ENCODE results near the gene APOA1. TPM values are rescaled to one million over a fixed set of nuclear protein-coding genes. Genes with fewer than 3 reads are reported as not detected.

APOA1 gene
- total RNA-seq, 1 donor from 2014 or later = 0.18 TPM

GRCh38 chr11:116835042-116835772 lies 2.2 kb downstream of the APOA1 start:
- intact Hi-C loops (cut with micrococcal nuclease) = loop anchor here (5.0 kb wide), 1 partner anchor 262 kb away; the partner anchor contains the start of gene SIK3

GRCh38 chr11:116834535-116835041 lies 2.8 kb downstream of the APOA1 start:
- intact Hi-C loops (cut with micrococcal nuclease) = loop anchor here (5.0 kb wide), 1 partner anchor 263 kb away; the partner anchor contains the start of gene SIK3

GRCh38 chr11:116833816-116834534 lies 3.4 kb downstream of the APOA1 start:
- intact Hi-C loops (cut with micrococcal nuclease) = no loop called here

- intact Hi-C loops (cut with micrococcal nuclease) = no loop called here
These were observed 4.0 kb downstream of the APOA1 start for GRCh38 chr11:116833491-116833815.

GRCh38 chr11:116832350-116833290 lies 4.8 kb downstream of the APOA1 start:
- intact Hi-C loops (cut with micrococcal nuclease) = no loop called here

GRCh38 chr11:116831790-116832349 lies 5.6 kb downstream of the APOA1 start:
- intact Hi-C loops (cut with micrococcal nuclease) = no loop called here

GRCh38 chr11:116830184-116830912 lies 7.1 kb downstream of the APOA1 start:
- intact Hi-C loops (cut with micrococcal nuclease) = no loop called here

DNA sequence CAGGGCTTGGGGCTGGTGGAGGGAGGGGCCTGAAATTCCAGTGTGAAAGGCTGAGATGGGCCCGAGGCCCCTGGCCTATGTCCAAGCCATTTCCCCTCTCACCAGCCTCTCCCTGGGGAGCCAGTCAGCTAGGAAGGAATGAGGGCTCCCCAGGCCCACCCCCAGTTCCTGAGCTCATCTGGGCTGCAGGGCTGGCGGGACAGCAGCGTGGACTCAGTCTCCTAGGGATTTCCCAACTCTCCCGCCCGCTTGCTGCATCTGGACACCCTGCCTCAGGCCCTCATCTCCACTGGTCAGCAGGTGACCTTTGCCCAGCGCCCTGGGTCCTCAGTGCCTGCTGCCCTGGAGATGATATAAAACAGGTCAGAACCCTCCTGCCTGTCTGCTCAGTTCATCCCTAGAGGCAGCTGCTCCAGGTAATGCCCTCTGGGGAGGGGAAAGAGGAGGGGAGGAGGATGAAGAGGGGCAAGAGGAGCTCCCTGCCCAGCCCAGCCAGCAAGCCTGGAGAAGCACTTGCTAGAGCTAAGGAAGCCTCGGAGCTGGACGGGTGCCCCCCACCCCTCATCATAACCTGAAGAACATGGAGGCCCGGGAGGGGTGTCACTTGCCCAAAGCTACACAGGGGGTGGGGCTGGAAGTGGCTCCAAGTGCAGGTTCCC lies 7.8 kb downstream of the APOA1 start, which contains the start of gene APOC3:
TSS of gene APOC3 (plus strand) at position 383 of the 659 bp plus-strand sequence. CDS start 676 bp downstream, outside the sequence.
- intact Hi-C loops (cut with micrococcal nuclease) = no loop called here

- intact Hi-C loops (cut with micrococcal nuclease) = no loop called here
These were observed 8.5 kb downstream of the APOA1 start for GRCh38 chr11:116828632-116829524.

GRCh38 chr11:116827461-116827860 lies 10.0 kb downstream of the APOA1 start:
- intact Hi-C loops (cut with micrococcal nuclease) = no loop called here

GRCh38 chr11:116826751-116827431 lies 10.5 kb downstream of the APOA1 start:
- intact Hi-C loops (cut with micrococcal nuclease) = no loop called here

- intact Hi-C loops (cut with micrococcal nuclease) = no loop called here
These were observed 11.3 kb downstream of the APOA1 start for GRCh38 chr11:116825854-116826750.

- intact Hi-C loops (cut with micrococcal nuclease) = no loop called here
These were observed 12.0 kb downstream of the APOA1 start for GRCh38 chr11:116825434-116825833.

GRCh38 chr11:116823031-116823843 lies 14.2 kb downstream of the APOA1 start, which contains the start of gene APOA4:
Gene APOA4, minus strand, starts transcription at chr11:116823304. Its CDS starts 113 bp downstream, at chr11:116823191.
- intact Hi-C loops (cut with micrococcal nuclease) = no loop called here

- intact Hi-C loops (cut with micrococcal nuclease) = no loop called here
These were observed 14.8 kb downstream of the APOA1 start for GRCh38 chr11:116822575-116822974.

Data from T-helper 2 cell treated with Interferon-gamma antibody and Interleukin-4, amounts not matched to agents 100 ng/mL and 5 ng/mL, for 36 hours (primary cell).